ENCODE data around the gene CARMIL1.

GRCh38 chr6:25427549-25427948 lies 148.4 kb downstream of the CARMIL1 start:
- no peak for TF ChIP-seq CTCF (tag by site-specific recombination; IDR thresholded peaks at IDR 0.05)
- TF ChIP-seq ZNF274 (IDR thresholded peaks at IDR 0.05; ENCODE audit: low read length) = no peak
- TF ChIP-seq ZNF274 (tag by site-specific recombination; IDR thresholded peaks at IDR 0.05; ENCODE audit: borderline replicate concordance) = no peak
- TF ChIP-seq KLF1 (tag by site-specific recombination; IDR thresholded peaks at IDR 0.05) = no peak
- TF ChIP-seq ZNF426 (tag by site-specific recombination; IDR thresholded peaks at IDR 0.05) = no peak
- TF ChIP-seq ZNF366 (tag by site-specific recombination; conservative IDR thresholded peaks at IDR 0.05) = no peak
- no peak for TF ChIP-seq ZNF501 (tag by site-specific recombination; IDR thresholded peaks at IDR 0.05)
